IgD-negative memory B cell (primary cell): ENCODE results near the gene IPO13. TPM values are rescaled to one million over a fixed set of nuclear protein-coding genes. Genes with fewer than 3 reads are reported as not detected.
A peak's percentile ranks its signal among the peaks of the same experiment; 100 is the strongest.

Source experiments
- H3K27ac Mint-ChIP-seq, 3 donors: one replicate each; pipeline ENCODE4 v1.8.0; 2020 to 2022; ENCODE audit warnings: mild to moderate bottlenecking in 3 of 3, mixed read lengths in 3 of 3, moderate library complexity in 1 of 3
- H3K27me3 Mint-ChIP-seq: one replicate; pipeline ENCODE4 v1.8.0; 2021; ENCODE audit warnings: mixed read lengths
- H3K36me3 Mint-ChIP-seq: one replicate; pipeline ENCODE4 v1.8.0; 2020; ENCODE audit warnings: mild to moderate bottlenecking, mixed read lengths
- H3K4me1 Mint-ChIP-seq, 3 donors: one replicate each; pipeline ENCODE4 v1.8.0; 2020 to 2022; ENCODE audit warnings: mixed read lengths in 3 of 3, mild to moderate bottlenecking in 1 of 3
- H3K4me3 Mint-ChIP-seq, 4 donors: one replicate each; pipeline ENCODE4 v1.8.0; 2020 to 2022; ENCODE audit warnings: mild to moderate bottlenecking in 4 of 4, mixed read lengths in 4 of 4, moderate library complexity in 3 of 4
- H3K9me3 Mint-ChIP-seq, 3 donors: one replicate each; pipeline ENCODE4 v1.8.0; 2020 to 2021; ENCODE audit warnings: mixed read lengths in 3 of 3, mild to moderate bottlenecking in 1 of 3
- polyA plus RNA-seq: library from polyadenylated mRNA; unstranded; fragments of 300-500 nt; fragmentation: Illumina TruSeq; gene quantifications from one replicate; pipeline ENCODE4 v1.2.3, GENCODE V29; 2021

Gene IPO13
- polyA plus RNA-seq, 1 donor from 2014 or later, result 14.9 TPM

- Mint-ChIP-seq H3K36me3 (peaks cover 4% of the 10 kb centered on the region), H3K4me3 (peak overlapping the region in 2 of 4 donors; percentile 60 to 70), H3K9me3 (no peaks in the 10 kb centered on the region), H3K4me1 (peaks cover 0 to 8% (median 4%) of the 10 kb centered on the region in 3 donors), H3K27ac (no peak overlapping the region), H3K27me3 (peaks cover 25% of the 10 kb centered on the region)
Measured at GRCh38 chr1:43936431-43937151, 10.2 kb upstream of the IPO13 start.

GRCh38 chr1:43937179-43937865 lies 9.4 kb upstream of the IPO13 start:
- H3K9me3 Mint-ChIP-seq, result no peaks in the 10 kb centered on the region
- H3K27me3 Mint-ChIP-seq, result peaks cover 25% of the 10 kb centered on the region
- peaks cover 4% of the 10 kb centered on the region for H3K36me3 Mint-ChIP-seq
- peak overlapping the region in 1 of 4 donors; percentile 72 for H3K4me3 Mint-ChIP-seq
- H3K27ac Mint-ChIP-seq, result no peak overlapping the region
- H3K4me1 Mint-ChIP-seq, result peaks cover 0 to 8% (median 4%) of the 10 kb centered on the region in 3 donors

- peaks cover 4% of the 10 kb centered on the region for H3K36me3 Mint-ChIP-seq
- H3K27ac Mint-ChIP-seq, result no peak overlapping the region
- H3K4me3 Mint-ChIP-seq, result no peak overlapping the region
- peaks cover 3 to 9% (median 9%) of the 10 kb centered on the region in 3 donors for H3K4me1 Mint-ChIP-seq
- no peaks in the 10 kb centered on the region for H3K9me3 Mint-ChIP-seq
- H3K27me3 Mint-ChIP-seq, result peaks cover 18% of the 10 kb centered on the region
Measured at GRCh38 chr1:43938383-43938782, 8.4 kb upstream of the IPO13 start.

DNA sequence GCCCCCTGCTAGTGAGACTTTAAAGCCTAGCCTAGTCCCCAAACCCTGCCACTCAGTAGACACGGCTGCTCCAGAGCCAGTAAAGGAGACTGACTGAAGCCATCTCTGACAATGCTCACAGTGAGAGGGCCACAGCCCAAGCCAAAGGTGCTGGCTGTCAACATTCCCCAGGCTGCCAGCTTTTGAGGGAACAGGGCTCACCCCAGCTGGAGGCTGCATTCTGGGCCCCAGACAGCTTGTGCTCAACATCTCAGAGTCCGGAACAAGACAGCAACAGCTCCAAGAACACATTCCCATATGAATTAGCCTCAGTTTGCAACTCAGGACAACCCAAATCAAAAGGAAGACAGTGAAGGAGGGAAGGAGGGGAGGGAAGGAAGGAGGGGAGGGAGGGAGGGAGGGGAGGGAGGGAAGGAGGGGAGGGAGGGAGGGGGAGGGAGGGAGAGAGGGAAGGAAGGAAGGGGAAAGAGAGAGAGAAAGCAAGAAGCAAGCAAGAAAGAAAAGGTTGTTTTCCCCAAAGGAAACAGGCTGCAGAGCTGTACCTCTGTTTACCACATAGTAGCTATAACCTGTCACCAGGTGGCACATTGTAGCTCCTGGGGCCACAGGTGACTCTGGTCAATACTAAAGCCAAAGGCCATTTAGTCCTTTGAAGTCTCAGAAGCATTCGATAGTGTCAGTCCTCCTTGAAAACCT lies 7.7 kb upstream of the IPO13 start:
- H3K4me3 Mint-ChIP-seq, result peak overlapping the region in 1 of 4 donors; percentile 5
- peaks cover 1 to 10% (median 6%) of the 10 kb centered on the region in 3 donors for H3K4me1 Mint-ChIP-seq
- H3K36me3 Mint-ChIP-seq, result peaks cover 4% of the 10 kb centered on the region
- H3K27me3 Mint-ChIP-seq, result peaks cover 15% of the 10 kb centered on the region
- no peaks in the 10 kb centered on the region for H3K9me3 Mint-ChIP-seq
- H3K27ac Mint-ChIP-seq, result peak overlapping the region in 1 of 3 donors; percentile 88

DNA sequence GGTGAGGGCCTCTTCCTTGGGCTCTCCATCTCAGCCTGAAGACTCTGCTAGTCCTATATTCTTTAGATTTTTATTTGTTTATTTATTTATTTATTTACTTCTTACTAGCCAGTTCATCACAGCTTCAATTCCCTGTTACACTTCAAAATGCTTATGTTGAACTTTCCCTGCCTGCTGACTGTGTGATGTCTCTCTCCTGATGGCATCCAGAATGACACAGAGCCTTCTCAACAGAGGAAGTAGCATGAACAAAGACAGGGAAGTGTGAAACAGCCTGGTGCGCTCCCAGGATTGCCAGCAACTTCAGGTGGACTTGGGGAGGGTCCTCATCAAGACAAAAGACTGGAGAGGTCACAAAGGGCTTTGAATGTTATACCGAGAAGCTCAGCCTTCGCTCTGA lies 4.3 kb upstream of the IPO13 start:
- Mint-ChIP-seq H3K36me3 (peaks cover 4% of the 10 kb centered on the region), H3K27me3 (no peaks in the 10 kb centered on the region), H3K4me3 (peak overlapping the region in 1 of 4 donors; percentile 85), H3K9me3 (no peaks in the 10 kb centered on the region), H3K27ac (peak overlapping the region in 2 of 3 donors; percentile 48 to 85), H3K4me1 (peaks cover 14 to 21% (median 16%) of the 10 kb centered on the region in 3 donors)

DNA sequence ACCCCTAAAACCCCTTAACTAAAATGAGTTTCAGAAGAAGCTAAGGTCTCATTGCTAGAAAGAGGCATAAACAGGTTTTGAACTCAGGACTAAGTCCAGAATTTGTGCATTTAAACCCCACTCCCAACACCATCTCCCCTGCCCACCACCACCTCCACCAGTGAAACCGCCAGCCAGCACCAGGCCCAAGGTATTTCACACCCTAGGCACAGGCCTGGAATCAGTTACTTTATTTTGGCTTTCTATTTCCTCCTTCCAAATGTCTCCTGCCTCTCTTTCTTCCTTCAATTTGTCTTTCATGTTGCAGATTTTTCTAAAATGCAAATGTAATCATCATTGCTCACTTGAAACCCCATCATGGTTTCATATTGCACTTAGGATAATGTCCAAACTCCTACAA lies 1.9 kb upstream of the IPO13 start:
- H3K36me3 Mint-ChIP-seq, result no peaks in the 10 kb centered on the region
- H3K27ac Mint-ChIP-seq, result peak overlapping the region in 1 of 3 donors; percentile 94
- H3K4me1 Mint-ChIP-seq, result peaks cover 24 to 26% (median 26%) of the 10 kb centered on the region in 3 donors
- peak overlapping the region; percentile 8 to 91 (median 66) for H3K4me3 Mint-ChIP-seq
- H3K27me3 Mint-ChIP-seq, result no peaks in the 10 kb centered on the region
- no peaks in the 10 kb centered on the region for H3K9me3 Mint-ChIP-seq

GRCh38 chr1:43945674-43946235 lies 995 bp upstream of the IPO13 start:
- Mint-ChIP-seq H3K27ac (peak overlapping the region; percentile 59 to 94 (median 94)), H3K36me3 (peaks cover 2% of the 10 kb centered on the region), H3K4me3 (peak overlapping the region; percentile 89 to 97 (median 94)), H3K27me3 (no peaks in the 10 kb centered on the region), H3K4me1 (peaks cover 24 to 31% (median 31%) of the 10 kb centered on the region in 3 donors), H3K9me3 (no peaks in the 10 kb centered on the region)

DNA sequence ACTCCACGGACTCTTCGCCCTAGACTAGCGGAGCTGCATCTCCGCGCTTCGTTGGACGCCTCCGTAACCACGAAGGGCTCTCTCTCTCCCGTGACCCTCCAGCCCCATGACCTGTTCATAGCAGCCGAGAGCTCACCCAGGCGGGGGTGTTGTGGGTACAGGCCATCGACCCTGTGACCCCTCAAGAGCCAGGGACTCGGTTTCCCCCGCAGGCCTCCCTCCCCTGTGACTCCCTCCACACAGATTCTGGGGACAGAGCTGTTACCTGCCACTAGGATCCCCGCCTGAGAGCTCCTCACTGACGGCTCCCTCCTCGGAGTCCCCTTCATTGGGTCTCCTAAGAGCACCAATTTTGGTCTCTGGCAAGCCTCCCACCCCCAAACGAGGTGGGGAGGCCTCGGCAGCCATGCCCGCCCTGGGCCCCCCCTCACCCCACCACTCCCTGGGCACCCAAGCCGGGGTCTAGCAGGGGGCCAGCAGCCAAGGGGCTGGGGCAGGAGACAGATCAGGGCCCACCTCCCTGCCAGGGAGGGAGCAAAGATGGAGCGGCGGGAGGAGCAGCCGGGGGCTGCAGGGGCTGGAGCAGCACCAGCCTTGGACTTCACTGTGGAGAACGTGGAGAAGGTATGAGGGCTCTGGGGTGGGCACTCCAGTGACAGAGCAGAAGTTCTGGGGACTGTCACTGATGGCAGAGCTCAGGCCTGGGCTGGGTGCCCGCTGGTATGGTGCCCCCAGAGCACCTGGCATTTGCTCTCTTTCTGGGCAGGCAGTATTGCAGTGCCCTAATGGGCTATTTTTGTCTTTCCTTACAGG lies 517 bp downstream of the IPO13 start:
- Mint-ChIP-seq H3K27ac (peak overlapping the region; percentile 94 to 98 (median 94)), H3K9me3 (no peaks in the 10 kb centered on the region), H3K36me3 (peaks cover 3% of the 10 kb centered on the region), H3K27me3 (no peaks in the 10 kb centered on the region), H3K4me3 (peak overlapping the region; percentile 89 to 97 (median 94)), H3K4me1 (peaks cover 24 to 32% (median 32%) of the 10 kb centered on the region in 3 donors)

DNA sequence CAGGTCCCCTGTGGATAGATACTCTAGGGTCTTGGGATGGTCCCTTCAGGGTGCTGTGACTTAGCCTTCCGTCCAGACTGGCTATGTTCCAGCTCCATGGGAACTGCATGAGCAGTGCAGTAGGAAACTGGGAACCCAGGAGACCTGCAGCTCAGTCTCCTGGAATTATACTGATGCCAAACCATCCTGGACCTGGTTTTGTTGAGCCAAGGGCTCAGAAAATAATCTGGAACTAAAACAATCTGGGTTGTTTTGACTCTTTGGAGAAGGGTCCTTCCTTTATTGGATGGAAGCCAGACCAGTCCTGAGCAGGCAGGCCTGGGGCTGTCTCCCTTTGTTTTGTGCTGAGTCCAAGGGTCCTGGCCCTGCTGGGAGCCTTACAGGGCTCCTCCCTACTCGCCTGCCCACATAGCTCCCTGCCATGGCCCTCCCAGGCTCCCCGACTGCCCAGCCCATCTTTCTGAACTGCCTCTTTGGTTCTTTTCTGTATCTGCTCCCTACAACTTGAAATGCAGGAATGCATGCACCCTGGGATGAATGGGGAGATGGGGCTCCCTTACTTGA lies 1.2 kb downstream of the IPO13 start:
- peaks cover 23 to 32% (median 27%) of the 10 kb centered on the region in 3 donors for H3K4me1 Mint-ChIP-seq
- peak overlapping the region in 2 of 3 donors; percentile 94 for H3K27ac Mint-ChIP-seq
- no peaks in the 10 kb centered on the region for H3K9me3 Mint-ChIP-seq
- H3K36me3 Mint-ChIP-seq, result peaks cover 3% of the 10 kb centered on the region
- H3K4me3 Mint-ChIP-seq, result peak overlapping the region; percentile 89 to 97 (median 94)
- no peaks in the 10 kb centered on the region for H3K27me3 Mint-ChIP-seq

GRCh38 chr1:43949678-43950077 lies 2.9 kb downstream of the IPO13 start:
- Mint-ChIP-seq H3K4me3 (peak overlapping the region in 2 of 4 donors; percentile 12 to 91), H3K27me3 (no peaks in the 10 kb centered on the region), H3K9me3 (no peaks in the 10 kb centered on the region), H3K27ac (no peak overlapping the region), H3K4me1 (peaks cover 21 to 29% (median 23%) of the 10 kb centered on the region in 3 donors), H3K36me3 (peaks cover 3% of the 10 kb centered on the region)

DNA sequence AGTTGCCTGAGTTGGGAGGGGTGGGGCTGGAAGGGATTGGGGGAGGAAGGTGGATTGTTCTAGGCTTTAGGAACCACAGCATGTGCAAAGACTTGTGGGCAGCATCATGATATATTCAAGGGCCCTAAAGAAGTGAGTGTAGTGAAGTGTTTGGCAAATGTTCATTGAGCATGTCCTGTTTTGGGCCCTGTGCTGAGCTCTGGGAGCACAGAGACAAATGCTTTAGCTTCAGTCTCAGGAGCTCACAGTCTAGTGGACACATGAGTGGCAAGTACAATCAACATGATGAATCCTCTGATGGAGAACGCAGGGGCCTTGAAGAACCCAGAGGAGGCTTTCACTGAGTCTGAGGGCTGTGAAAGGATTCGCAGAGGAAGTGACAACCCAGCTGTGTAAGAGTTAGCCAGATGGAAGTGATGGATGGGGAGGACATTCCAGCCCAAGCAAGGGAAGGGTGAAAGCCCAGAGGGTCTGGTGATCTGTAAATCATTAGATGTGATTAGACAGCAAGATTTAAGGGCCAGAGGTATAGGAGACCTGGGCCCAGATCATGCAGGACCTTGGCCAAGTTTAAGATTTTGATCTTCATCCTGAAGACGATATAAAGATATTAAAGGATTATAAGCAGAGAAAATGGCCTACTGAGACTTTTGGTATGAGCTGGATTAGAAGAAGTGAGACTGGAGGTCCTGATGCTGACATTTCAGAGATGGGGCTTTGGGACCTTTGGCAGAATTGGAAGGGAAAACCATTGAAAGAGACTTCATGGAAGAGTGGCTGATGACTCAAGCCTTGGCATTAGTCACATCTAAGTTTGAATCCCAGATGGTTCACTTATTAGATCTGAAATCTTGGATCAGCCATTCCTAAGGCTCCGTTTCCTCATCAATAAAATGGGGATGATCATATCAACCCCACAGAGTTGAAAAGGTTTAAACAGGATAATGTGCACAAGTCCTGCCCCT lies 4.6 kb downstream of the IPO13 start:
- Mint-ChIP-seq H3K27me3 (no peaks in the 10 kb centered on the region), H3K27ac (peak overlapping the region in 2 of 3 donors; percentile 37 to 80), H3K9me3 (no peaks in the 10 kb centered on the region), H3K36me3 (peaks cover 3% of the 10 kb centered on the region), H3K4me1 (peaks cover 12 to 16% (median 12%) of the 10 kb centered on the region in 3 donors), H3K4me3 (no peak overlapping the region)

GRCh38 chr1:43952731-43953346 lies 6.1 kb downstream of the IPO13 start:
- Mint-ChIP-seq H3K4me1 (peaks cover 7 to 12% (median 11%) of the 10 kb centered on the region in 3 donors), H3K27ac (no peak overlapping the region), H3K36me3 (peaks cover 3% of the 10 kb centered on the region), H3K4me3 (no peak overlapping the region), H3K27me3 (no peaks in the 10 kb centered on the region), H3K9me3 (no peaks in the 10 kb centered on the region)
